Right lobe of liver (tissue), 6 donors: ENCODE data around the gene KCNT2. TPM values are rescaled to one million over a fixed set of nuclear protein-coding genes. Genes with fewer than 3 reads are reported as not detected.

Source experiments
- ATAC-seq, 4 donors: fragments of 200-7000 bp; cut with Tn5 transposase; one replicate each; pipeline ENCODE4 v1.9.1; 2020; ENCODE audit warnings: mild to moderate bottlenecking in 4 of 4, moderate library complexity in 4 of 4
- DNase-seq, 3 donors: peaks; one replicate each; pipeline ENCODE4 v3.0.0-alpha.2; 2020
- H3K27ac ChIP-seq, 3 donors: fragments of 200-600 bp; one replicate each; pipeline ENCODE4 v1.8.0; 2022
- H3K27me3 ChIP-seq, 2 donors: fragments of 200-600 bp; one replicate each; pipeline ENCODE4 v1.8.0; 2022
- H3K36me3 ChIP-seq, 4 donors: fragments of 200-600 bp; sonication (generic) in 1 of 4; one replicate each; pipeline versions ENCODE4 v1.5.1 to v1.8.0; 2017 to 2022; ENCODE audit warnings: control low read depth in 1 of 4
- H3K4me1 ChIP-seq, 4 donors: fragments of 200-600 bp; sonication (generic) in 1 of 4; one replicate each; pipeline versions ENCODE4 v1.5.1 to v1.8.0; 2017 to 2022; ENCODE audit warnings: control low read depth in 1 of 4
- H3K4me3 ChIP-seq, 3 donors: fragments of 200-600 bp; one replicate each; pipeline ENCODE4 v1.8.0; 2022
- H3K9me3 ChIP-seq, 4 donors: fragments of 200-600 bp; sonication (generic) in 1 of 4; one replicate each; pipeline versions ENCODE4 v1.5.1 to v1.8.0; 2017 to 2022; ENCODE audit warnings: control low read depth in 1 of 4
- CTCF ChIP-seq, 4 donors: fragments of 200-600 bp in 3 of 4; fragments of 450-650 bp in 1 of 4; IDR thresholded peaks; one replicate each; pipeline versions ENCODE4 v1.5.1 to v1.8.0; 2016 to 2022; ENCODE audit warnings: antibody characterized with exemption in 4 of 4, mild to moderate bottlenecking in 2 of 4
- POLR2A ChIP-seq: fragments of 450-650 bp; IDR thresholded peaks from one replicate; pipeline ENCODE4 v1.6.1; 2017; ENCODE audit warnings: antibody characterized with exemption, mild to moderate bottlenecking
- WGBS: methylation state at CpG from one replicate; pipeline ENCODE4 v1.1.6; 2018; ENCODE audit warnings: low coverage, low lambda C conversion rate; ENCODE audit not compliant: insufficient coverage; ENCODE audit errors: missing lambda C conversion rate; 5-methylcytosine and 5-hydroxymethylcytosine counted together
- intact Hi-C, 2 donors: fragments of 100-400 bp; cut with DNase I; formaldehyde crosslinking; loops; one replicate each; pipeline versions ENCODE4 v1.11.2 to v1.14.1; 2022
- total RNA-seq, 6 experiments: library from RNA; depleted of rRNA in 2 of 6; stranded (reverse); fragments of >200 nt in 2 of 6; fragmentation: NEBNext Ultra II Directional in 3 of 6; extraction: Animal tissue kit (Norgen Biotek cat#: 25700) in 3 of 6; gene quantifications; one replicate each; pipeline versions ENCODE4 v1.1.0 to v1.2.4, GENCODE V29; 2016 to 2023
- donor health status: DM: no; HTN: yes; CAD: no.
- donor health status: DM: no; HTN: no; CAD: no.
- donor health status: DM: no; HTN: no; CAD: no.
- donor health status: DM: no; HTN: yes; CAD: no.
- donor health status: DM: no; HTN: yes; CAD: no.

Gene KCNT2
- total RNA-seq, 6 experiments from 2014 or later: 5.3 to 8.4 (median 7.5) TPM

- Histone ChIP-seq H3K27ac (peak overlapping the region in 1 of 3 donors; percentile 15), H3K36me3 (no peaks in the 10 kb centered on the region), H3K4me1 (peaks cover 0 to 24% (median 7%) of the 10 kb centered on the region in 4 donors), H3K4me3 (no peak overlapping the region), H3K9me3 (no peaks in the 10 kb centered on the region), H3K27me3 (no peaks in the 10 kb centered on the region)
- DNase-seq: no peak
- TF ChIP-seq CTCF (IDR thresholded peaks at IDR 0.05) (no peak), POLR2A (no peak)
- 67% methylated on average over 1 of the region's 1 CpG for WGBS
- peak in 2 of 4 donors; percentile 45 to 49 for ATAC-seq
- intact Hi-C loops: no loop called here
These were observed 250.3 kb downstream of the KCNT2 start for GRCh38 chr1:196357913-196358312.

GRCh38 chr1:196355206-196355786 is 252.9 kb downstream of the KCNT2 start:
- peak; percentile 63 to 83 (median 70) for ATAC-seq

GRCh38 chr1:196344453-196344852 is 263.8 kb downstream of the KCNT2 start:
- ATAC-seq (no peak), DNase-seq (no peak)
- TF ChIP-seq CTCF (IDR thresholded peaks at IDR 0.05): no peak
- no peak for TF ChIP-seq POLR2A
- no peaks in the 10 kb centered on the region for H3K4me1 ChIP-seq
- H3K9me3 ChIP-seq: no peaks in the 10 kb centered on the region
- H3K27me3 ChIP-seq: no peaks in the 10 kb centered on the region
- H3K27ac ChIP-seq: no peak overlapping the region
- H3K4me3 ChIP-seq: no peak overlapping the region
- WGBS: 57% methylated on average over 2 of the region's 2 CpGs
- intact Hi-C loops: no loop called here
- peaks cover 0 to 4% (median 0%) of the 10 kb centered on the region in 4 donors for H3K36me3 ChIP-seq

More at GRCh38 chr1:196355206-196355786, 252.9 kb downstream of the KCNT2 start:
- Histone ChIP-seq H3K4me3 (no peak overlapping the region), H3K9me3 (no peaks in the 10 kb centered on the region), H3K36me3 (no peaks in the 10 kb centered on the region), H3K4me1 (peaks cover 0 to 17% (median 7%) of the 10 kb centered on the region in 4 donors), H3K27me3 (no peaks in the 10 kb centered on the region), H3K27ac (peak overlapping the region in 1 of 3 donors; percentile 45)
- no peak for DNase-seq
- TF ChIP-seq CTCF (IDR thresholded peaks at IDR 0.05) (peak; percentile 49 to 70 (median 67)), POLR2A (no peak)
- intact Hi-C loops: no loop called here
- WGBS: 59% methylated on average over 3 of the region's 3 CpGs

- no peaks in the 10 kb centered on the region for H3K27me3 ChIP-seq
- H3K27ac ChIP-seq: no peak overlapping the region
- peak in 1 of 4 donors; percentile 30 for ATAC-seq
- WGBS: 93% methylated on average over 1 of the region's 1 CpG
- no peak for DNase-seq
- no peaks in the 10 kb centered on the region for H3K9me3 ChIP-seq
- TF ChIP-seq POLR2A (no peak), CTCF (IDR thresholded peaks at IDR 0.05) (no peak)
- no peak overlapping the region for H3K4me3 ChIP-seq
- peaks cover 0 to 6% (median 0%) of the 10 kb centered on the region in 4 donors for H3K36me3 ChIP-seq
- intact Hi-C loops: no loop called here
- H3K4me1 ChIP-seq: no peaks in the 10 kb centered on the region
These were observed 283.9 kb downstream of the KCNT2 start for GRCh38 chr1:196324345-196324744.
